Stimulated activated CD4-positive, alpha-beta T cell treated with anti-CD3 and anti-CD28 coated beads, Interleukin-4, amount 100 ng/mL, for 4 hours (primary cell): ENCODE results near the gene MYRFL.
"Not testable (repeated sequence)": the region's sequence is repeated elsewhere in the genome, so short reads cannot be mapped to it uniquely, and the experiment has no call there.

Experiments
- DNase-seq, 2 experiments: peaks; one replicate each; pipeline ENCODE4 v3.0.0-alpha.2; 2020

Gene MYRFL

DNA sequence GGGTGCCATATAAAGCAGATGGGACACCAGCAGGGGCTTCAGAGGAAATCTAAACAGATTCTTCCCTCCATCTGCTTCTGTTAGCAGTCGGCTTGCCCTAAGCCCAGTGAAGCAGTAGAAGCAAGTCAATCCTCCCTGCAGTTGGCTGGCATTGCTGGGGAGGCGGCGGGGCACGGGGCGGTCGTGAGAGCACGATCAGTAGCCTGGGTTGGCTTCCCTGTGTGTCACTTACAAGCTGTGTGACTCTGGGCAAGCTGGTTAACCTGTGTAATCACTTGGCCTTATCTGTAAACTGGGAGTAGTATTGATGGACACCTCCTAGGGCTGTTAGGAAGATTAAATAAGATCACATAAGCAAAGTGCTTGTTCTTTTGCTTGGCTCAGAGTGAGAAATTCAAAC lies 19.4 kb downstream of the MYRFL start:
- DNase-seq, result no peak

DNA sequence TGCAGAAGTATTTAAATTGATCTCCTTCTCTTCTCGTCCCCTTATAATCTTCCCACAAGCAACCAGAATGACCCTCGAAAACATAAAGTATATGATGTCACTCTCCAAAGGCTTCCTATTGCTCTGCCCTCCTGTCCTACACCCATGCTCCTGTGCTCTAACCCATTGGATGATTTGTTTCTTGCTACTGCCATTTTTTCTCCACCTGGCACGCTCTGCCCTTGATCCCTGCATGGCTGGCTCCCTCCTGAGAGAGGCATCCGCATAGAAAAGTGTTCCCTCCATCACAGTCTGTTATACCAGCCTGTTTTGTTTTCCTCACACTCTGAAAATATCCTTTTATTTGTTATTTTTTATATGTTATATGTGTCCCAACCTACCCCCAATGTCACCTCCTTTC lies 19.8 kb downstream of the MYRFL start:
- DNase-seq, result no peak

DNA sequence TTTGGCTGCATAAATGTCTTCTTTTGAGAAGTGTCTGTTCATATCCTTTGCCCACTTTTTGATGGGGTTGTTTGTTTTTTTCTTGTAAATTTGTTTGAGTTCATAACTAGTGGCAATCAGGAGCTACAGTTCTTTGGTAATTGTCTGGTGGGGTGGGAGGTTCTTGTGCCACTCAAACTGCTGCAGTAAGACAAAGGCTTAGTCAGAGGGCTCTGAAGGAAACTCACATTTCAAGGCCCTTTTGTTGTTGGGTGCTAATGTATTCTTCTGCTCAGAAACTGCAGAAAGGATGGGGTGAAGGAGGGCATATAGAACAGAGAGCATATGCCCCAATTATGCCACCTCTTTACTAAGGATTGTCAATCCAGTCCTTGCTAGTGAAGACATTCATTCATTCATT lies 21.9 kb downstream of the MYRFL start:
- no peak for DNase-seq

DNA sequence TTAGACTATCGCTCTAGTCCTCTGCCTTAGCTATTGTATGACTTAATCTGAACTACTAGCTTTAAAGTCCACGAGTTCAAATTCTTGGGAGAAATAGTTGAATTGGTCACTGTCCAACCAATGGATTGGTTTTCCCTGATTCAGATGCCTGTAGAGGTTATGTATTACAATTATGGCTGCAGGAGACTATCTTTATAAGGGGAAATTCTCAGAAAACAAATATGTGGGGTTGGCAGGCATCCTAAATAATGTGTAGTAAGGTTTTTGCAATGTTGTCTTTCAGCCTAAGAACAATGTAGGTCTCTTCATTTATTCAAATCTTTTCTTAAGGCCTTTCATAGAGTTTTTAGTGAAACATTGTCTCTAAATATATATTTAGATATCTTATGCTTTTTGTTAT lies 26.9 kb downstream of the MYRFL start:
- DNase-seq, result no peak

DNA sequence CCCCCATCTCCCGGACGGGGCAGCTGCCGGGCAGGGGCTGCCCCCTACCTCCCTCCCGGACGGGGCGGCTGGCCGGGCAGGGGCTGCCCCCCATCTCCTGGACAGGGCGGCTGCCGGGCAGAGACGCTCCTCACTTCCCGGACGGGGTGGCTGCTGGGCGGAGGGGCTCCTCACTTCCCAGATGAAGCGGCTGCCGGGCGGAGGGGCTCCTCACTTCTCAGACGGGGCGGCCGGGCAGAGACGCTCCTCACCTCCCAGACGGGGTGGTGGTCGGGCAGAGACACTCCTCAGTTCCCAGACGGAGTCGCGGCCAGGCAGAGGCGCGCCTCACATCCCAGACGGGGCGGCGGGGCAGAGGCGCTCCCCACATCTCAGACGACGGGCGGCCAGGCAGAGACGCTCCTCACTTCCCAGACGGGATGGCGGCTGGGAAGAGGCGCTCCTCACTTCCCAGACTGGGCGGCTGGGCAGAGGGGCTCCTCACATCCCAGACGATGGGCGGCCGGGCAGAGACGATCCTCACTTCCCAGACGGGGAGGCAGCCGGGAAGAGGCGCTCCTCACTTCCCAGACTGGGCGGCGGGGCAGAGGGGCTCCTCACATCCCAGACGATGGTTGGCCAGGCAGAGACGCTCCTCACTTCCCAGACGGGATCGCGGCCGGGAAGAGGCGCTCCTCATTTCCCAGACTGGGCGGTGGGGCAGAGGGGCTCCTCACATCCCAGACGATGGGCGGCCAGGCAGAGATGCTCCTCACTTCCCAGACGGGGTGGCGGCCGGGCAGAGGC lies 28.3 kb downstream of the MYRFL start:
- DNase-seq, result not testable (repeated sequence)

DNA sequence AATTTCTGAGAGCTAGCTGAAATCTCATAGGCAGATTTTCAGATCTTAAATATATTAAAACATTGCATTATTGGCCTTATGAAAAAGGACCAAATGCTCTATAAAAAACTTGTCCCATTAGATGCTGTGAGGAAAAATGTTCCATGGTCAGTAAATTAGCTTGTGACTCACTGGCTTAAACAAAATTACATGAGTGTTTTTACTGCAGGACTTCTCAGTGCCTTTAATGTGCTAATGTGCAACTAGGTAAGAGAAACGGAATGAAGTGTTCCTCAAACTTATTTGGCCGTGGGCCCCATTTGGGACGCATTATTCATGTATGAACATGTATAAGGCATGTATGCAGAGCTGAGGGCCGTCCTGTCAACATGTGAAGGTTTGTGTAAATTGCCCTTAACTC lies 41.7 kb downstream of the MYRFL start:
- DNase-seq, result no peak

DNA sequence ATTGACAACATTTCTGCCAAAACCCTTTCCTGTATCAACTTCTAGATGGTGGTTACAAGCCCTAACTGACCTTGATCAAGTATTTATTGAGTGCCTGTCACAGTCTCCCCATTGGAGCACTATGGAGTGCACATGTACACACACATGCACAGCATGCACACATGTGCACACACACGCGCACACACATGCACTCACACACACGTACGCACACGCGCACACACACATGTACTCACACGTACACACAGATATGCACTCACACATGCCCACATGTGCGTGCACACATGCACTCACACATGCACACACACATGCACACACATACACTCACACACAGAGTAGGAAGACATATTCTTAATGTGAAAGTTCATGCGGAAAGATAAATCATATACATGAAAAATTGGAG lies 43.7 kb downstream of the MYRFL start:
- no peak for DNase-seq

DNA sequence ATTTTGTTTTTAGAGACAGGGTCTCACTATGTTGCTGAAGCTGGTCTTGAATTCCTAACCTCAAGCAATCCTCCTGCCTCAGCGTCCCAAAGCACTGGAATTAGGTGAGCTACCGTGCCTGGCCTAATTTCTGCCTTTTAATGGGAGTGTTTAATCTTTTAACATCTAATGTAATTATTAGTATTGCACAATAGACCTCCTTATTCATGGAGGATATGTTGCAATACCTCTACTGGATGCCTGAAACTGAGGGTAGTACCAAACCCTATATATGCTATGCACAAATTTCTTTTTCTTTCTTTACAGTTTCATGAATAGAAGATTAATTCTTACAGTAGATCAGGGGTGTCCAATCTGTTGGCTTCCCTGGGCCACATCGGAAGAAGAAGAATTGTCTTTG lies 47.8 kb downstream of the MYRFL start:
- DNase-seq, result no peak

DNA sequence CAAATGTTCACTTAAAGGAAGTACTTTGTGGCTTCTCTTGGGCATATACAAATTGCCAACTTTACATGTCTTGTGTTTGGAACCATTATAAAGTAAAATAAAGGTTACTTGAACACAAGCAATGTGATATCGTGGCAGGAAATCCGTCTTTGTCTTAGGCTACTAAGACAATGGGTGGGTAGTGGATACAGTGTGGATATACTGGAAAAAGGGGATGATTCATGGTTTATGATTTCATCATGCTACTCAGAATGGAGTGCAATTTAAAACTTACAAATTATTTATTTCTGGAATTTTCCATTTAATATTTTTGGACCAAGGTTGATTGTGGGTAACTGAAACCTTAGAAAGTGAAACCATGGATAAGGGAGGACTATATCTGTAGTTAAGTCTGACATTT lies 48.4 kb downstream of the MYRFL start:
- no peak for DNase-seq

DNA sequence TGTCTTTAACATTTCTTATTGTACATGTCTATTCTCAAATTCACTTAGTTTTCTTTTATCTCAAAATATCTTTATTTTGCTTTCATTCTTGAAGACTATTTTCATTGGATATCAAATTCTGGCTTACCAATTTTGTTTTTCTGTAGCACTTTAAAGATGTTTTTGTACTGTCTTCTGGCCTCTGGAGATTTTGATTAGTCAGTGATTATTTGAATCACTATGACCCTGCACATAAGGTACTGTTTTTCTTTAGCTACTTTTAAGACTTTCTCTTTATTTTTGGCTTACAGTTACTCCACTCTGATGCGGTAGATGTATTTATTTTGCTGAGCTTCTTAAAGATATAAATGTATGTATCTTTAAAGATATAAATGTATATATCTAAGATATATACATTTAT lies 49.6 kb downstream of the MYRFL start:
- no peak for DNase-seq

DNA sequence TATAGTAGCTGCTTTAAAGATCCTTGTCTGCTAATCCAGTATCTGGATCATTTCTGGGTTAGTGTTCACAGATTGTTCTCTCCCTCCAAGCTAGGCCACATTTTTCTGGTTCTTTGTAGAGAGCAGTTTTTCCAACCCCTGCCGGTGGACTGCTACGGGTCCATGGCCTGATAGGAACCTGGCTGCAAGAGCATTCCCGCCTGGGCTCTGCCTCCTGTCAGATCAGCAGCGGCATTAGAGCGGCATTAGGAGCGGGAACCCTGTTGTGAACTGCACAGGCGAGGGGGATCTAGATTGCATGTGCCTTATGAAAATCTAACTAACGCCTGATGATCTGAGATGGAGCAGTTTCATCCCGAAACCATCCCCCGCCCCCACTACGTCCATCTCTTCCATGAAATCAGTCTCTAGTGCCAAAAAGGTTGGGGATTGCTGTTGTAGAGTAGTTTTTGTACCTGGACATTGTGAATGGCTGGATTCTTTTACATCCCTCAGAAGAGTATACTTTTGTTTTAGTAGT lies 50.4 kb downstream of the MYRFL start:
- no peak for DNase-seq

DNA sequence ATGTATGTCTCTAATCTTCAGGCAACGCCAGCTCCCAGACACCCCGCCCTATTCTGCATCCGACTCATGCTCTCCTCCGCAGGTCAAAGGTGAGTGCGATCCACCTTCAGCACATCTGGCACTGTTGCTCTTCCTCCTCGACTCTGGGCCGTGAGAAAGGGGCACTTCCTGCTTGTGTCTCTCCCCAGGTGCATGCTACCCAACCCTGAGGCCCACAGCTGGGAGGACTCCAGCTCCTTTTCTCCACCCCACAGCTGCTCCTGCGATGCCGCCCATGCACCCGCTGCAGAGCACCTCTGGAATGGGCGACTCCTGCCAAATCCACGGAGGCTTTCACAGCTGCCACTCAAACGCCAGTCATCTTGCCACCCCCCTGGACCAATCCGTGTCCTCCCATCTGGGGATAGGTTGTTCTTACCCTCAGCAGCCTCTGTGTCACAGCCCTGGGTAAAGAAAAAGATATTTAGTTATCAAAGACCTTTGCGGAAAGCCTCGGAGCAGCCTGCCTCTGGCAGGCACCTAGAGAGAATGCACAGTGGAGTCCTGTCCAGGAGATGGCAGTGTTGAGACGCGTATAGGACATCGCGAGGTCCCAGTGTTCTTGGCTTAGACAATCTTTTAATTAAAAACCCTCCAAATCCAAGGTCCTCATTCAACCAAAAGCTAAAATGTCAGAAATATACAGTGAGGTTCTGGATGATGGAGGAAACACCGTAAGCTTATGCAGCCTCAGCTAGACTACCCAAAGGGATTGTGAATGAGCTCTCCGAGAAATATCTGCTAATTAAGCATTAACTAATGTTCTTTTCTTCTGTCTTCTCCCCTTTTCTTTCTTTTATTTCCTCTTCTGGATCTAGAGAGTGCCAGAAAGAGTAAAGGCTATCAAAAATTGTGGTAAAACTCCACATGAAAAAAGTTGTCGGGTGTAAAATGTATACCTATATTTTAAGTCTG lies 54.3 kb downstream of the MYRFL start:
- peak; percentile 50 for DNase-seq

DNA sequence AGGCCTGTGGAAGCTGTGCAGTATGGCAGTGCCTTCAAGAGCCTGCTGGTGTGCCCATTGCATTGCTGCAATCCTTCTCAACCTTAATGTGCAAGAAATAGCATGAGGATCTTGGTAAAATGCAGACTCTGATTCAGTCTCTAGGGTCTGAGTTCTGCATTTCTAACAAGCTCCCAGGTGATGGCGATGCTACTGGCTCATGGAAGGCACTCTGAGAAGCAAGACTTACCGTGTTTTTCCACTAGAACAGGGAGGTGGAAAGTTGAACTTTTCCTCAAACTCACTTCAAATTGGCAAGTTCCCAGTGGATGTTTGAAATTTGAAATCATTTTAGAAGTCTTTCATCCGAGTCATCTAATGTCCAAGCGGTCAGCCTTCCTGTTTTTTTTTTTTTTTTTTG lies 55.5 kb downstream of the MYRFL start:
- no peak for DNase-seq

DNA sequence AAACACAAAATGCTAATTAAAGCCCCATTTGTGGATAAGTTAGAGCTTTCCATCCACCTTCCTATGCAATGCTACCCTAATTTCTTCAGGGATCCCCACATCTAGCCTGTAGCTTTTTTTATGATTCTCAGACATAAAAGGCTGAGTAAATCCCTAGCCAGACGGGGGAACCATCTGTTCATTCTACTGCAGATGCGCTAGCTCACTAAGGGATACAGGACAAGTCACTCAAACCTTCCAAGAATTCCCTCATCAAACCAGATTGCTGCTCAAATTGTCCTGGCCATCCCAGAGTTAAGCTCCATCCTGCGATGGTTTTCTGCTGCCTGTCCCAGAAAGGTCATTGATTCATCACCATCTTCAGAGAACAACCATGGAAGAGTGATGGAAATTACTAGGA lies 56.7 kb downstream of the MYRFL start:
- no peak for DNase-seq

DNA sequence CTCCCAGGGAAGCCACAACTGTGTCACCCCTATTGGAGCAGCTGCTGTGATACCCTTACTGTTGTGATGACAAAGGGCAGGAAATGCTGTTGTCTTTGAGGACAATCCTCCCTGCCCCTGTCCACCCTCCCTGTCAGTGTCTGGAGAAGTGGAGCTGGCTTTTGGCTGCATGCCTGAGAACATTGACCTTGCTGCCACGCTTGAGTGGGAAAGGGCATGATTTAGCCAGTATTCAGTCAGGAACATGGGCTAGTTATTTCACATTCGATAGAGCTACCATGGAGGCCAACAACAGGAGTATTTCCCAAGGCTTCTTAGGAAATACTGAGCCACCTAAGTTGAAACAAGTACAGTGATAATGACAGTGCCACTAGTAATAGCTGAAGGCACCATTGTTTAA lies 59.4 kb downstream of the MYRFL start:
- DNase-seq, result no peak

DNA sequence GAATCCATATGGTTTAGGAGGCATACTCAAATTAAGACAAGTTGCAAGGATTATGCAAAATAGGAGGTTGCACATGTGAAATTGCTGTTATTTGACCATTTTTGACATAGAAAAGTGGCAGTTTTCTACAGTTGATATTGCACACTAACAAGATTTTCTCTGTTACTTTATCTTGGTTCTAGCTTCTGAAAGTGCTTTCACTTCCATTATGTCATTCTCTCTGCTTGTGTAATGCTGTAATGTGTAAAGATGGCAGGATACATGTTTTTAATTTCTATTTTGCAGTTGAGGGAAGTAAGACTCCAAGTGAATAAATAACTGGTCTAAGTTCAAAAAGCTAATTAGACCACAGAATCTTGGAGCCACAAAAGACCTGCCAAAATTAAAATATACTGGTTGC lies 60.6 kb downstream of the MYRFL start:
- DNase-seq, result no peak

DNA sequence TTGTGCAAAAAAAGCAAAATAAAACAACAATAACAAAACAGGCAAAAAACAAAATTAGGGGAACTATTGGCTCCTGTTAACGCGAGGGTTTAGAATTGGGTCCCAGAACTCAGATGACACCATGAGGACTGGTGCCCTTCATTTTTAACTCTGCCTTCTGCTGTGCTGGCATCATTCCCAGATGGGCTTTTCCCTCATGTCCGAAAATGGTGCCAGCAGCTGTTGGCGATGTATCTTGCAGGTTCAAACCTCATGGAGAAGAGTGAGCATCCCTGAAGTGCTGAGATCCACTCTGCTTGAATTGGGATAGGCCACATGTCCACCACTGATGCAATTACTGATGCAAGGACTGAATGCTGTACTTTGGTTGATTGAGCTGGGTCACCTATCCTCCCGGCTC lies 61.1 kb downstream of the MYRFL start:
- DNase-seq, result no peak

DNA sequence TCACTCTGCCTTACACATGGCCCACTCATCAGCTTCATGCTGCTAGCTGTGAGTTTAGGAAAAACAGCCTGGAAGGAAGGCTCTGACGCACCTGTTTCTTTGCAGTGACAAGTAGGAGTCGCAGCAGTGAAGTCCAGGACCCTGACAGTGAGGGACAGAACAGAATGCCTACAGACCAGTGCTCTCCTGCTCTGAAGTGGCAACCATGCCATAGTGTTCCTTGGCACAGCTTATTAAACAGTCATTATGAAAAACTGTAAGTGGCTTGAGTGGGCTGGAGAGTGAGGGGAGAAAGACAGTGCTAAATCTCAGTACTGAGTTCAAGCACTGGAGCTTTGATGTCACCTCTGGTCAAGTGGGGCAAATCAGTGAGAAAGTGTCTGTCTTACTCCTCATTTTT lies 61.7 kb downstream of the MYRFL start:
- DNase-seq, result no peak

DNA sequence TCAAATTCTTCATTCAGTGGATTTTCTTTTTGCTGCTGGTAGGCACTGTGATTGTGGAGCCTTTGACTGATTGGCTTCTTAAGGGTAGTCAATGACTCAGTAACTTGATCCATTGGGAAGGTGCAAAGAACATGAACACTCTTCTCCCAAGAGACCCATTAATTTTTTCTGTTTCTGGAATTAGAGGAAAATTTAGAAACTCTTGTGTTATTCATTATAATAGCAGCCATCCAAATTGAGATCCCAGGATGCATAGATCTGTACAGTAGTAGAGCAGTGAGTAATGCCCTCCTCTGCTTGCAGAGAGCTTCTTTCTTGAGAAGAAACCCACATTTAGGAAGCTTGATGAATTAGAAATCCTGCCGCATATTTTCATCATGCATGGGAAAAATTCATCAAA lies 63.9 kb downstream of the MYRFL start:
- DNase-seq, result no peak

DNA sequence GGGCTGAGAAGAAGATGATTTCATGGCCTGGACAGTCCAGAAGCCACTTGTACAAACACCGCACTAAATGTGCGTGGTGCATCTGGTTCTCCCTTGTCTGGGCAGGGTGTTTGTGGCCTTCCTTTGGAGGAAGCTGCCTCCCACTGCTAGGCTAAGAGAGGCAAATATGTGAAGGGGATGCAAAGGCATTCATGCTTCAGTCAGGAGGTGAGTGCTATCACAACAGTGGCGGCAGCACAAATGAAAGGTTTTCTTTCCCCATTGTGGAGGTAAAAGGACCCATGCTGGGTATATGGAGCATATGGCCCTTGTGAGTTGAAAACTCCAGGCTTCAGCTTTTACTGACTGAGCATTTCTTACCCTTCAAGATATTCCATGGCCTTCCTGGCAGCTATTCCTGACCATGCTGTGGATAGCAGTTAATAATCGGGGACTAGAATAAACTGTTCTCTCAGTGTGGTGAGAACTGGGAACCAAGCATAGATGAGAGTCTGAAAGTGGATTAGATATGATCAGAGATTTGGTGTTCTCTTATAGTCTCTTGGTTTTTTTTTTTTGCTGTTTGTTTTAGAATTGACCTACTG lies 69.9 kb downstream of the MYRFL start:
- DNase-seq, result no peak

DNA sequence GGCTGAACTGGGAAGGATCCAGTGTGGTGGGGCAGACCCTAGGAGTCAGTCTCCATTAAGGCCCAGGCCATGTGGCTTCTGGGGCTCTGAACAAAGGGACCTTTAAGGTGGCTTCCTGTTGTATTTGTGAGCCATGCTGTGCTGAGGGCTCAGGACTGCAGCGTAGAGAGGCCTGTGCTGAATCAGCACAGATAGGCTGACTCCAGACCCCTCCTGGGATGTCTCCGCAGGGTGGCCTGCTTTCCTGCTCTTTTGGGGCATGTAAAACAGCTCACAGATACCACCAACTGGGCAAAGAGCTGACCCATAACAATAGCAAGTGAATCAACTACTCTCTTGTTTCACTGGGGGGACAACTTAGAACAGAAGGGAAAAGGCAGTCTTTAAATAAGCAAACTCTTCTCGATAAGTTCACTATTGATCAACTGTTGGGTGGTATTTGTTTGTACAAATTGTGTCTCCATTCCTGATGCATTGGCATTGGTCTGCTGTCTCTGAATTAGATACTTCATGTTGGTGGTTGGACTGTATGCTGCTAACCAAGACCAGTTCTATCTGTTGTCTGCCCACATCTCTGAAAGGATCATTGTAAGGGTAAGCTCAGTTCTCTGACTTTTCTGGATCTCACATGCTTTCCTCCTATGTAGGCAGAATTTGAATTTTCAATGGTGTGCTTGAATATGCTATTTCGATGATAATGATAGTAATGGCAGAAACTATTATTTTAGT lies 71.8 kb downstream of the MYRFL start:
- no peak for DNase-seq

DNA sequence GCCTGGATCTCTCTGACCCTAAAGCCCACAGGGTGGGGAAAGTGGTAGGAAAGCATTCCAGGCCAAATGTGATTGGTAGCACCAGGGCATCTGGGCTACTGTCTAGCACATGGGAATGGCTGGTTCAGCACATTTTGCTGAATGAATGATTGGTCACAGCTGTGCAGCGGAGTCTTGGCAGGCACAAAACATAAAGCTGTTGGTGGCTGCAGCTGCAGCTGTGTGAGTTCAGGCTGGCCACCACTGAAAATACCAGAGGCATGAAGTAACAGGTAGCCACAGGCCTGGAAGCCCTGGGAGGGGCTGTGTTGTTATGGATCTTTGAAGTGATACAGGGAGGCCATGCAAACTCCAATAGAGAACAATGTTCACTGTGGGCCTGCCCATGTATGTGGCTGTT lies 72.7 kb downstream of the MYRFL start:
- DNase-seq, result no peak

DNA sequence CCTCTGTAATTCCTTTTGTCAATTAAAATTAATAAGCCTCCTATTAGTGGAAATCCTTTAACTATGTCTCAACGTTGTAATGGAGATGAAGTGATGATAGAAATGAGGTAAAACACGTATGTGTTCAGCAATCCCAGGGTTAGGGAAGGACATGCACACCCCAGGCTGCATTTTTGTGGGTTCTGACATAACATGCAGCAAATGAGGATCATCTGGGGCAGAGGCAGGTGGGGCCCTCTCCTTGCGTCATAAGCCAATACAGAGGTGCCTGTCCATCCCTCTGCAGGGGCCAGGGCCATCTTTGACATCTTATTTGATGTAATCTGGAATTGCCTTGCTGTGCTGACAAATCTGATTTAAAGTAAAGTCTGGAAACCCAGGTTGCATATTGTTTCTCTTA lies 73.2 kb downstream of the MYRFL start:
- no peak for DNase-seq
